H9 (cell line): ENCODE data around the gene PWWP2B. TPM values are rescaled to one million over a fixed set of nuclear protein-coding genes. Genes with fewer than 3 reads are reported as not detected.

Source experiments
- DNase-seq: peaks from one replicate; pipeline ENCODE4 v3.0.0-alpha.2; 2017
- H2AFZ ChIP-seq: one replicate; pipeline ENCODE4 v1.6.1; 2013; ENCODE audit warnings: mild to moderate bottlenecking, low read length, control low read depth, moderate library complexity
- H2AK5ac ChIP-seq: 2 replicates; pipeline ENCODE4 v1.6.1; 2013; ENCODE audit warnings: low read length, control low read depth, mixed read lengths; ENCODE audit not compliant: insufficient read length
- H2BK120ac ChIP-seq: one replicate; pipeline ENCODE4 v1.6.1; 2013; ENCODE audit warnings: low read depth, mild to moderate bottlenecking, low read length, control low read depth, inconsistent platforms; ENCODE audit not compliant: poor library complexity, severe bottlenecking
- H2BK12ac ChIP-seq: 2 replicates; pipeline ENCODE4 v1.6.1; 2013; ENCODE audit warnings: low read length, control low read depth, mixed read lengths, low read depth; ENCODE audit not compliant: insufficient read length
- H2BK15ac ChIP-seq: 2 replicates; pipeline ENCODE4 v1.6.1; 2013; ENCODE audit warnings: low read depth, low read length, control low read depth
- H2BK20ac ChIP-seq: one replicate; pipeline ENCODE4 v1.6.1; 2013; ENCODE audit warnings: low read depth, mild to moderate bottlenecking, low read length, control low read depth, inconsistent platforms; ENCODE audit not compliant: poor library complexity, severe bottlenecking
- H2BK5ac ChIP-seq: 2 replicates; pipeline ENCODE4 v1.6.1; 2013; ENCODE audit warnings: low read length, control low read depth, mixed read lengths; ENCODE audit not compliant: insufficient read length
- H3K14ac ChIP-seq: 2 replicates; pipeline ENCODE4 v1.6.1; 2013; ENCODE audit warnings: low read length, control low read depth; ENCODE audit not compliant: insufficient read depth
- H3K18ac ChIP-seq: 2 replicates; pipeline ENCODE4 v1.6.1; 2013; ENCODE audit warnings: low read depth, mild to moderate bottlenecking, mixed read lengths, low read length, control low read depth; ENCODE audit not compliant: insufficient read length
- H3K23ac ChIP-seq: 2 replicates; pipeline ENCODE4 v1.6.1; 2013; ENCODE audit warnings: low read length, control low read depth, mixed read lengths, low read depth; ENCODE audit not compliant: insufficient read length
- H3K23me2 ChIP-seq: 2 replicates; pipeline ENCODE4 v1.6.1; 2013; ENCODE audit warnings: low read depth, mild to moderate bottlenecking, mixed read lengths, low read length, control low read depth; ENCODE audit not compliant: insufficient read length, poor library complexity, severe bottlenecking
- H3K27ac ChIP-seq: 2 replicates; pipeline ENCODE4 v1.5.1; 2013; ENCODE audit warnings: low read length, control low read depth, mixed read lengths, low read depth; ENCODE audit not compliant: insufficient read length
- H3K27me3 ChIP-seq: 2 replicates; pipeline ENCODE4 v1.6.1; 2013; ENCODE audit warnings: low read length, control low read depth, inconsistent platforms; ENCODE audit not compliant: insufficient read depth
- H3K4ac ChIP-seq: 2 replicates; pipeline ENCODE4 v1.6.1; 2013; ENCODE audit warnings: low read depth, mild to moderate bottlenecking, control low read depth, inconsistent platforms, low read length, moderate library complexity
- H3K4me1 ChIP-seq: 2 replicates; pipeline ENCODE4 v1.6.1; 2013; ENCODE audit warnings: low read length, control low read depth, inconsistent platforms; ENCODE audit not compliant: insufficient read depth
- H3K4me2 ChIP-seq: 2 replicates; pipeline ENCODE4 v1.6.1; 2013; ENCODE audit warnings: low read length, control low read depth, mixed read lengths; ENCODE audit not compliant: insufficient read length, insufficient read depth
- H3K56ac ChIP-seq: 2 replicates; pipeline ENCODE4 v1.6.1; 2013; ENCODE audit warnings: low read depth, mild to moderate bottlenecking, mixed read lengths, low read length, control low read depth; ENCODE audit not compliant: insufficient read length
- H3K79me1 ChIP-seq: 2 replicates; pipeline ENCODE4 v1.6.1; 2013; ENCODE audit warnings: low read depth, mild to moderate bottlenecking, moderate library complexity, low read length, control low read depth, inconsistent platforms; ENCODE audit not compliant: insufficient read depth, poor library complexity, severe bottlenecking
- H3K79me2 ChIP-seq: 2 replicates; pipeline ENCODE4 v1.6.1; 2013; ENCODE audit warnings: low read length, control low read depth, inconsistent platforms; ENCODE audit not compliant: insufficient read depth
- H3K9ac ChIP-seq: 2 replicates; pipeline ENCODE4 v1.6.1; 2013; ENCODE audit warnings: low read length, control low read depth, mixed read lengths; ENCODE audit not compliant: insufficient read length; ENCODE audit errors: extremely low read depth
- H3K9me3 ChIP-seq: one replicate; pipeline ENCODE4 v1.6.1; 2013; ENCODE audit warnings: low read depth, low read length, inconsistent platforms; ENCODE audit not compliant: control insufficient read depth
- H3T11ph ChIP-seq: one replicate; pipeline ENCODE4 v1.6.1; 2013; ENCODE audit warnings: mild to moderate bottlenecking, low read length, control low read depth, inconsistent platforms
- H4K20me1 ChIP-seq: one replicate; pipeline ENCODE4 v1.6.1; 2013; ENCODE audit not compliant: control insufficient read depth, insufficient read length, insufficient read depth
- H4K5ac ChIP-seq: 2 replicates; pipeline ENCODE4 v1.6.1; 2013; ENCODE audit warnings: low read depth, mild to moderate bottlenecking, mixed read lengths, low read length, control low read depth; ENCODE audit not compliant: insufficient read length
- H4K8ac ChIP-seq: replicated peaks from 2 replicates; pipeline ENCODE4 v1.6.1; 2013; ENCODE audit warnings: low read length, control low read depth, mixed read lengths, low read depth; ENCODE audit not compliant: insufficient read length
- H4K91ac ChIP-seq: 2 replicates; pipeline ENCODE4 v1.6.1; 2013; ENCODE audit warnings: low read depth, mild to moderate bottlenecking, moderate library complexity, mixed read lengths, low read length, control low read depth; ENCODE audit not compliant: insufficient read length
- H3K27ac Mint-ChIP-seq, 3 experiments: 2 replicates in 2 of 3; 3 replicates in 1 of 3; pipeline ENCODE4 v1.8.0; 2020 to 2021; ENCODE audit warnings: mixed read lengths in 3 of 3, mild to moderate bottlenecking in 1 of 3, moderate library complexity in 1 of 3
- H3K27me3 Mint-ChIP-seq: 2 replicates; pipeline ENCODE4 v1.8.0; 2021; ENCODE audit warnings: low read depth, mild to moderate bottlenecking, moderate library complexity, mixed read lengths
- H3K36me3 Mint-ChIP-seq, 3 experiments: 2 replicates in 2 of 3; 3 replicates in 1 of 3; pipeline ENCODE4 v1.8.0; 2020 to 2021; ENCODE audit warnings: low read depth in 3 of 3, mixed read lengths in 3 of 3; ENCODE audit not compliant: insufficient read depth in 1 of 3
- H3K4me1 Mint-ChIP-seq, 2 experiments: 2 replicates each; pipeline ENCODE4 v1.8.0; 2020; ENCODE audit warnings: mixed read lengths in 2 of 2
- H3K4me3 Mint-ChIP-seq, 2 experiments: 2 replicates in 1 of 2; 3 replicates in 1 of 2; pipeline ENCODE4 v1.8.0; 2020 to 2021; ENCODE audit warnings: mild to moderate bottlenecking in 2 of 2, mixed read lengths in 2 of 2, moderate library complexity in 1 of 2
- H3K9me3 Mint-ChIP-seq, 2 experiments: 2 replicates in 1 of 2; 3 replicates in 1 of 2; pipeline ENCODE4 v1.8.0; 2020; ENCODE audit warnings: mild to moderate bottlenecking in 2 of 2, mixed read lengths in 2 of 2, moderate library complexity in 1 of 2
- WGBS: extraction: QIAGEN DNeasy Blood & Tissue Kit; methylation state at CpG from one replicate; pipeline ENCODE4 v1.1.7; 2013; ENCODE audit warnings: missing lambda C conversion rate, low lambda C conversion rate, mixed read lengths; ENCODE audit not compliant: insufficient read length; ENCODE audit errors: extremely low coverage; 5-methylcytosine and 5-hydroxymethylcytosine counted together
- total RNA-seq: library from RNA; stranded (reverse); gene quantifications from 2 replicates; pipeline ENCODE4 v1.2.1, GENCODE V29; 2021
- TF ChIP-seq, protein P1 (sequence below): fragments of 200-600 bp; sonication (generic); conservative IDR thresholded peaks from 3 replicates; pipeline ENCODE4 v1.8.0; 2021; ENCODE audit warnings: antibody characterized with exemption, mild to moderate bottlenecking

Gene PWWP2B
- total RNA-seq, 1 experiment from 2014 or later, result 10.0 TPM

DNA sequence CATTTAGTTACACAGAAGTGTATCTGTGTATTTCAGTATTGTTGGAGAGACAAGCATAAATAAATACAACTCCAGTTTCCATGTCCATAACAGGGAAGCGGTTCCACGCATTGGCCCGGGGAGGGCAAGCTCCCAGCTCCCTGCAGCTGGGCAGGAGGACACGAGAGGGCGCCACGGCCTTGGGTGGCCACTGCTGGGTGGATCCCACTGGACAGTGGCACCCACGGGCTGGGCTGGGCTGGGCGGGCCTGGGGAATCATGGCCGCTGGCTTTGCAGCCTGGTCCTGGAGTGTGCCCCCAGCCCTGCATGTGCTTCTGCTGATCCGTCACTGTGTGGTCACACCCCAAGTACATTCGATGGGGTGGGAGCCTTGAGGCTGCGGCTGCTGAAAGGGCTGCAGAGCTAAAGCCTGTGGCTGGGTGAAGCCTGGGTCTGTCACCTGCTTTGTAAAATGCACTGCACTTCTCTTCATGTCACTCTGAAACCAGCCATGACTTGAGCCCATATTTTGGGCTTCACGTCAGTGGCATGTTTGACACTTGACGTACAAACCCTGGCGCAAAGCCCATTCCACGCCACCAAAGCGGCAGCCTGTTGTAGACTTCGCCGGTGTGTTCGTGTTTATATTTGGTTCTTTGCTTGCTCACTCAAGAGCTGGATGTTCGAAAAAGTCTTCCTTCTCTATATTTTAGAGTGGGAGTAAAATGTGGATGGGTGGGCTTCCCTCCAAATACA lies 37.5 kb upstream of the PWWP2B start:
- Mint-ChIP-seq H3K27ac (no peak overlapping the region), H3K4me3 (no peak overlapping the region), H3K4me1 (0 out of 4 replicates have a peak, but pooled peaks cover 0 to 4% of the 10 kb centered on the region in 2 experiments), H3K36me3 (peaks cover 0 to 4% (median 0%) of the 10 kb centered on the region in 3 experiments; a peak in 3 of 7 replicates), H3K9me3 (peaks cover 6 to 11% of the 10 kb centered on the region in 2 experiments; a peak in 4 of 5 replicates), H3K27me3 (peaks cover 3% of the 10 kb centered on the region)
- H3K79me2 ChIP-seq, result no peaks in the 10 kb centered on the region
- WGBS, result no CpG with 5 or more reads among the region's 21 CpGs
- no peak overlapping the region for H4K91ac ChIP-seq
- TF ChIP-seq, protein P1, sequence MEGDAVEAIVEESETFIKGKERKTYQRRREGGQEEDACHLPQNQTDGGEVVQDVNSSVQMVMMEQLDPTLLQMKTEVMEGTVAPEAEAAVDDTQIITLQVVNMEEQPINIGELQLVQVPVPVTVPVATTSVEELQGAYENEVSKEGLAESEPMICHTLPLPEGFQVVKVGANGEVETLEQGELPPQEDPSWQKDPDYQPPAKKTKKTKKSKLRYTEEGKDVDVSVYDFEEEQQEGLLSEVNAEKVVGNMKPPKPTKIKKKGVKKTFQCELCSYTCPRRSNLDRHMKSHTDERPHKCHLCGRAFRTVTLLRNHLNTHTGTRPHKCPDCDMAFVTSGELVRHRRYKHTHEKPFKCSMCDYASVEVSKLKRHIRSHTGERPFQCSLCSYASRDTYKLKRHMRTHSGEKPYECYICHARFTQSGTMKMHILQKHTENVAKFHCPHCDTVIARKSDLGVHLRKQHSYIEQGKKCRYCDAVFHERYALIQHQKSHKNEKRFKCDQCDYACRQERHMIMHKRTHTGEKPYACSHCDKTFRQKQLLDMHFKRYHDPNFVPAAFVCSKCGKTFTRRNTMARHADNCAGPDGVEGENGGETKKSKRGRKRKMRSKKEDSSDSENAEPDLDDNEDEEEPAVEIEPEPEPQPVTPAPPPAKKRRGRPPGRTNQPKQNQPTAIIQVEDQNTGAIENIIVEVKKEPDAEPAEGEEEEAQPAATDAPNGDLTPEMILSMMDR, result peak; percentile 30; the same call in 2 of the 3 replicates
- no peak overlapping the region for H4K8ac ChIP-seq
- no peak overlapping the region for H2BK15ac ChIP-seq
- no peak overlapping the region for H2BK20ac ChIP-seq
- no peak overlapping the region for H2BK12ac ChIP-seq
- H3K18ac ChIP-seq, result no peak overlapping the region
- H3T11ph ChIP-seq, result no peak overlapping the region
- H3K4me1 ChIP-seq, result no peaks in the 10 kb centered on the region
- no peak overlapping the region for H3K9ac ChIP-seq
- no peaks in the 10 kb centered on the region for H3K27me3 ChIP-seq
- no peak overlapping the region for H3K56ac ChIP-seq
- no peak overlapping the region for H2BK120ac ChIP-seq
- H3K14ac ChIP-seq, result no peak overlapping the region
- no peak overlapping the region for H4K5ac ChIP-seq
- H2AK5ac ChIP-seq, result no peak overlapping the region
- no peaks in the 10 kb centered on the region for H4K20me1 ChIP-seq
- H2BK5ac ChIP-seq, result no peak overlapping the region
- no peak overlapping the region for H3K4me2 ChIP-seq
- no peak overlapping the region for H2AFZ ChIP-seq
- DNase-seq, result no peak
- H3K27ac ChIP-seq, result no peak overlapping the region
- no peaks in the 10 kb centered on the region for H3K79me1 ChIP-seq
- no peak overlapping the region for H3K4ac ChIP-seq
- no peaks in the 10 kb centered on the region for H3K9me3 ChIP-seq
- H3K23me2 ChIP-seq, result no peaks in the 10 kb centered on the region
- H3K23ac ChIP-seq, result no peak overlapping the region
